ENCODE measurements around the gene ABCA13.
"Not testable (repeated sequence)": the region's sequence is repeated elsewhere in the genome, so short reads cannot be mapped to it uniquely, and the experiment has no call there.

The ABCA13 gene

DNA sequence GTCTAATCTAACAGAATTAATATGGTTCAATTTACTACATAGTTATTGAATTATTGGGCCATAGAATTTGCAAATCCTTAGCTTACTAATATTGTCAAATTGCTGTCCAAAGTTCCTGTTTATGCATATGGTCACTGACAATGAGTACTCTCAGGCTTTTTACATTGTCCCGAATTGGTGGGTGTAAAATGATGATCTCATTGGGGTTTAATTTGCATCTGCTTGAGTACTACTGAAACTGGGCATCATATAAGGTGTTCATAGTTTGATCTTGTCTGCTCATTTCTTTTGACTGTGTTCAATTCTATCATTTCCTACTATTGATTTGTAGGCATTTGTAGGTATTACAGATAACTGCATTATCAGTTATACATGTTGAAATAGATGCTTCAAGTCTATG is 12.7 kb downstream of the ABCA13 start:
- H3K4me3 ChIP-seq (ENCODE audit: low read length), result no peak overlapping the region
- TF ChIP-seq, protein P1, sequence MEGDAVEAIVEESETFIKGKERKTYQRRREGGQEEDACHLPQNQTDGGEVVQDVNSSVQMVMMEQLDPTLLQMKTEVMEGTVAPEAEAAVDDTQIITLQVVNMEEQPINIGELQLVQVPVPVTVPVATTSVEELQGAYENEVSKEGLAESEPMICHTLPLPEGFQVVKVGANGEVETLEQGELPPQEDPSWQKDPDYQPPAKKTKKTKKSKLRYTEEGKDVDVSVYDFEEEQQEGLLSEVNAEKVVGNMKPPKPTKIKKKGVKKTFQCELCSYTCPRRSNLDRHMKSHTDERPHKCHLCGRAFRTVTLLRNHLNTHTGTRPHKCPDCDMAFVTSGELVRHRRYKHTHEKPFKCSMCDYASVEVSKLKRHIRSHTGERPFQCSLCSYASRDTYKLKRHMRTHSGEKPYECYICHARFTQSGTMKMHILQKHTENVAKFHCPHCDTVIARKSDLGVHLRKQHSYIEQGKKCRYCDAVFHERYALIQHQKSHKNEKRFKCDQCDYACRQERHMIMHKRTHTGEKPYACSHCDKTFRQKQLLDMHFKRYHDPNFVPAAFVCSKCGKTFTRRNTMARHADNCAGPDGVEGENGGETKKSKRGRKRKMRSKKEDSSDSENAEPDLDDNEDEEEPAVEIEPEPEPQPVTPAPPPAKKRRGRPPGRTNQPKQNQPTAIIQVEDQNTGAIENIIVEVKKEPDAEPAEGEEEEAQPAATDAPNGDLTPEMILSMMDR (conservative IDR thresholded peaks at IDR 0.05; ENCODE audit: low read length), result no peak
- DNase-seq (ENCODE audit: low read depth), result no peak

DNA sequence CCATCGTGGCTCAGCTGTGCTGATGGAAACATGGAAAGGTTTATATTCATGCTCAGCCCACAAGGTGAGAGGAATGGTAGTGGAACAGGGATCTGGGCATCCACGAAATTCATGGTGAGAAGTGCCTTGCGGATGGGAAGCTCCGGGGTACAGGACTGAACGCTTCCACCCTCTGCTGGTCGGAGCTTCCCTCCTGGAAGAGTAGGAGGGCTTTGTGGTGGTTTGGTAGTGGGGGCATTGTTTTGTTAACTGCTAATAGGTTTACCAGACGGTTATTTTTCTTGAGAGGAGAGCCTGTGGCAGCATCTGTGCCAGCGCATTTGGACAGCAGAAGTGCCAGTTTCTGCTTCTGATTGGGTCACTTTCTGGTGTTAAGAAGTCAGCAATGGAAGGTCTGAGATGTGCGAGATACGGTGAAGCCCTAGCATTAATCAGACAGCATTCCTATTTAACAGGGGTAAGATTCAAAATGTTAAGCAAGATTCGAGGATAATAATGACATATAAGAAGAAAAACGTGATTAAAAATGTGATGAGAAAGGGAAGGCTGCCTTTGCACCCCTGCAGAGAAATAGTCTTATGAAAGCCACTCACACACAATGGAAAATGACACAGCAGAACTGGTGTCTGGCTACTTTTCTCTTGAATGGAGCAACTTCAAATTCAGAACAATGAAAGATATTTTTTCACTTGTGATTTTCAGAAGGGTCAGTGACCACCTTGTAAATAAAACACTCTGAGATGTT is 17.7 kb downstream of the ABCA13 start:
- no peak overlapping the region for H3K4me3 ChIP-seq (ENCODE audit: low read length)
- TF ChIP-seq, protein P1 (conservative IDR thresholded peaks at IDR 0.05; ENCODE audit: low read length), result no peak
- DNase-seq (ENCODE audit: low read depth), result peak; percentile 66

DNA sequence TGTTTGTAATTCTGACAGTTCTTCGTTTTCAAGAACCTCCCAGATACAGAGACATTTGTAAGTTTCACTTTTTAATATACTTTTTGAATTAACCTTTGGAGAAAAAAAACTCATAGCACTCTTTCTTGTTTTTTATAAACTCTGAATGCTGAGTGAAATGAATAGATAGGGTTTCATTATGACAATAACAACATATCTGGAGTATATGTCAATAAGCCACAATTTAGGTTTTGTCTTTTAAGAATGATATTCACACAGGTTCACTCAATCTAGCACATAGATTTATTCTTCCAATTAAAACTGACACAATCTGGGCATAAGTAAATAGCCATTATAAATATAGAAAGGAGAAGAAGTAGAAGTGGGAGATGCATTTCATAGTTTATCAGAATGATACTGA is 21.7 kb downstream of the ABCA13 start:
- H3K4me3 ChIP-seq (ENCODE audit: low read length), result no peak overlapping the region
- no peak for DNase-seq (ENCODE audit: low read depth)
- TF ChIP-seq, protein P1 (conservative IDR thresholded peaks at IDR 0.05; ENCODE audit: low read length), result no peak

DNA sequence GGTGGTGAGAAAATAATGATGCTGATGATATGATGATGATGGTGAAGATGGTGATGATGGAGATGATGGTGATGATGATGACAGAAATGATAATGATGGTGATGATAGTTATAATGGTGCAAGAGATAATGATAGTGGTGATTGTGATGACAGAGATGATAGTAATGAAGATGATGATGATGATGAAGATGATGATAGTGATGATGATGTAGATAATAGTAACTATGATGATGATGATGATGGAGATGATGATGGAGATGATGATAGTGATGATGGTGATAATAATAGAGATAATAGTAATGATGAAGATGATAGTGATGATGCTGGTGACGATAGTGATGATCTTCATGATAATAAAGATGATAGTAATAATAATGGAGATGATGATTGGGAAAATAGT is 22.2 kb downstream of the ABCA13 start:
- TF ChIP-seq, protein P1 (conservative IDR thresholded peaks at IDR 0.05; ENCODE audit: low read length), result no peak
- no peak for DNase-seq (ENCODE audit: low read depth)
- no peak overlapping the region for H3K4me3 ChIP-seq (ENCODE audit: low read length)

DNA sequence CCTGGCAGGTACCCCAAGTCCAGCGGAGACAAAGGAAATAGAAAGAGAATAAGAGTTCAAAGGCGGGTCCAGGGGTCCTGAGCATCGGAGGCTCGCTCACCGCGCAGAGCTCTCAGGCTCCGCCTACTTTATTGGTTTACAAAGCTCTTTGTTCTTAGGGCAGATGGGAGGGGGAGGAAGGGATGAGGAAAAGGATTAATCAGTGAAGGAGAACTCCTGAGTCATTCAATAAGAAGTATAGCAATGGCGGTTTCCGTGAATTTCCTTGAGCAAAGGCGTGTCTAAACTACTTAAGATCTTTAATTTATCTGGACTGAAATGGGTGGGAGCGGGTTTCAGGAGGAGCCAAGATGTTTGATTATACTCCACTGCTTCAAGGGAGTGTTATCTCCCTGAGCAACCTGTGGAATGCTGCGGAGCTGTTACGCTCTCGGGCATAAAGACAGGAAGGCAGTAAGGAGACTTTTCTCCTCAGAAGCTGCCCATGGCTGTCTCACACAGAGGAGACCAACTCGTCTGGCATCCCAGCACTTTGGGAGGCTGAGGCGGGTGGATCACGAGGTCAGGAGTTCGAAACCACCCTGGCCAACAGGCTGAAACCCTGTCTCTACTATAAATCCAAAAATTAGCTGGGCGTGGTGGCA is 29.8 kb downstream of the ABCA13 start:
- not testable (repeated sequence) for DNase-seq (ENCODE audit: low read depth); H3K4me3 ChIP-seq (ENCODE audit: low read length)

DNA sequence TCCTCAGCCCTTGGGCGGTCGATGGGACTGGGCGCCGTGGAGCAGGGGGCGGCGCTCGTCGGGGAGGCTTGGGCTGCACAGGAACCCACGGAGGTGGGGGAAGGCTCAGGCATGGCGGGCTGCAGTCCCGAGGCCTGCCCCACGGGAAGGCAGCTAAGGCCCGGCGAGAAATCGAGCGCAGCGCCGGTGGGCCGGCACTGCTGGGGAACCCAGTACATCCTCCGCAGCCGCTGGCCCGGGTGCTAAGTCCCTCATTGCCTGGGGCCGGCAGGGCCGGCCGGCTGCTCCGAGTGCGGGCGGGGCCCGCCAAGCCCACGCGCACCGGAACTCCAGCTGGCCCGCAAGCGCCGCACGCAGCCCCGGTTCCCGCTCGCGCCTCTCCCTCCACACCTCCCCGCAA is 31.7 kb downstream of the ABCA13 start:
- H3K4me3 ChIP-seq (ENCODE audit: low read length); DNase-seq (ENCODE audit: low read depth): not testable (repeated sequence)

DNA sequence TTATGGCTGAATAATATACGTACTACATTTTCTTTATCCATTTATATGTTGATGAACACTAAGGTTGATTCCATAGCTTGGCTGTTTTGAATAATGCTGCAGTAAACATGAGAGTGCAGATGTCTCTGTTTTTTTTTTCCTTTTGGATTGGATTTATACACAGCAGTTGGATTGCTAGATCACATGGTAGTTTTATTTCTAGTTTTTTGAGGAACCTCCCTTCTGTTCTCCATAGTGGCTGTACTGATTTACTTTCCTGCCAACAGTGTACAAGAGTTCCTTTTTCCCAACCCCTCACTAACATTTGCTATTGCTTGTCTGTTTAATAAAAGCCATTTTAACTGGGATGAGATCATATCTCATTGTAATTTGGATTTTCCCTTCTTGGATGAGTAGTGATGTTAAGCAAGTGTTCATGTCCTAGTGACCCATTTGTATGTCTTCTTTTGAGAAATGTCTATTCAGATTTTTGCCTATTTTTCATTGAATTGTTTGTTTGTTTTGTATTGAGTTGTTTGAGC is 36.0 kb downstream of the ABCA13 start:
- TF ChIP-seq, protein P1 (conservative IDR thresholded peaks at IDR 0.05; ENCODE audit: low read length), result no peak
- H3K4me3 ChIP-seq (ENCODE audit: low read length), result no peak overlapping the region
- no peak for DNase-seq (ENCODE audit: low read depth)

DNA sequence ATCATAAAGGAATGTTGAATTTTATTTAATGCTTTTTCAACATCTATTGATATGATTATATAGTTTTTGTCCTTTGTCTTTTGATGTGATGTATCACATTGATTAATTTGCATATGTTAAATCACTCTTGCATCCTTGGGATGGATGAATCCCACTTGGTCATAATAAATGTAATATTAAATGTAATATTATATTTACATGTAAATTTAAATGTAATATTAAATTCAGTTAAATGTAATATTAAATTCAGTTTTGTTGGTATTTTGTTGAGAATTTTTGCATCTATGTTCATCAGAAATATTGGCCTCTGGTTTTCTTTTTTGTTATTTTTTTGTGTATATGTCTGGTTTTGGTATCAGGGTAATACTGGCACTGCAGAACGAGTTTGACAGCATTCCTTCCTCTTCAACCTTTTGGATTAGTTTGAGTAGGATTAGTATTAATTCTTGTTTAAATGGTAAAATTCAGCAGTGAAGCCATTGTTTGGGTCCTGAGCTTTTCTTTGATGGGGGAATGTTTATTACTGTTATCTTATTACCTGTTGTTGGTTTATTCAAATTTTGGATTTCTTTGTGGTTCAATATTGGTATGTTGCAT is 37.8 kb downstream of the ABCA13 start:
- TF ChIP-seq, protein P1 (conservative IDR thresholded peaks at IDR 0.05; ENCODE audit: low read length), result no peak
- DNase-seq (ENCODE audit: low read depth), result no peak
- no peak overlapping the region for H3K4me3 ChIP-seq (ENCODE audit: low read length)
